Kidney (tissue), 14 donors: ENCODE data around the gene HIVEP3. TPM values are rescaled to one million over a fixed set of nuclear protein-coding genes. Genes with fewer than 3 reads are reported as not detected.

Experiments
- DNase-seq, 5 donors: peaks; one replicate each; pipeline ENCODE4 v3.0.0-alpha.2; 2013 to 2020
- FAIRE-seq: peaks from 2 replicates; lab custom pipeline; 2012; peaks lifted over from hg19 to GRCh38; lab: Jason Lieb, UNC
- H3K27ac ChIP-seq, 2 donors: one replicate each; pipeline ENCODE4 v1.7.0; 2013; ENCODE audit warnings: low read depth in 2 of 2, low read length in 2 of 2, inconsistent platforms in 1 of 2
- H3K27me3 ChIP-seq: one replicate; pipeline ENCODE4 v1.7.1; 2013; ENCODE audit warnings: low read length, inconsistent platforms; ENCODE audit not compliant: control insufficient read depth, insufficient read depth
- H3K36me3 ChIP-seq, 3 donors: one replicate each; pipeline versions ENCODE4 v1.7.0 to v1.7.1; 2013; ENCODE audit warnings: low read length in 3 of 3, control low read depth in 1 of 3, inconsistent platforms in 1 of 3; ENCODE audit not compliant: insufficient read depth in 3 of 3, control insufficient read depth in 2 of 3
- H3K4me1 ChIP-seq, 3 donors: one replicate each; pipeline versions ENCODE4 v1.7.0 to v1.7.1; 2013; ENCODE audit warnings: low read length in 3 of 3, inconsistent platforms in 1 of 3, low read depth in 1 of 3; ENCODE audit not compliant: control insufficient read depth in 2 of 3, insufficient read depth in 2 of 3
- H3K4me3 ChIP-seq, 3 donors: one replicate each; pipeline versions ENCODE4 v1.7.0 to v1.8.1; 2013; ENCODE audit warnings: low read length in 3 of 3, control low read depth in 1 of 3, inconsistent platforms in 1 of 3
- H3K9ac ChIP-seq, 3 donors: one replicate each; pipeline versions ENCODE4 v1.7.0 to v1.7.1; 2013; ENCODE audit warnings: low read length in 3 of 3, control low read depth in 1 of 3, inconsistent platforms in 1 of 3
- H3K9me3 ChIP-seq, 3 donors: one replicate each; pipeline versions ENCODE4 v1.7.0 to v1.7.1; 2013; ENCODE audit warnings: low read length in 3 of 3, control low read depth in 1 of 3, inconsistent platforms in 1 of 3; ENCODE audit not compliant: control insufficient read depth in 2 of 3, insufficient read depth in 1 of 3
- intact Hi-C: fragments of 100-400 bp; cut with DNase I; formaldehyde crosslinking; loops from one replicate; pipeline ENCODE4 v1.11.1; 2022
- polyA plus RNA-seq: library from polyadenylated mRNA; stranded (reverse); fragments of 350-450 nt; fragmentation: Illumina TruSeq; extraction: RNeasy Lipid Tissue Mini Kit (QIAGEN cat#74804); gene quantifications from one replicate; pipeline ENCODE4 v1.2.3, GENCODE V29; 2014; ENCODE audit warnings: low read depth, low replicate concordance; ENCODE audit not compliant: insufficient read depth
- total RNA-seq: library from RNA; stranded (reverse); fragmentation: NEBNext Ultra II Directional; extraction: Animal tissue kit (Norgen Biotek cat#: 25700); gene quantifications from one replicate; pipeline ENCODE4 v1.2.1, GENCODE V29; 2021
- TF ChIP-seq, protein P1 (sequence below): IDR thresholded peaks from 3 replicates; pipeline ENCODE4 v1.5.1; 2012; ENCODE audit warnings: mild to moderate bottlenecking, moderate library complexity, borderline replicate concordance; ENCODE audit not compliant: insufficient read depth; ENCODE audit errors: extremely low read depth
- donor health status: control.
- donor health status: control.
- donor health status: control.
- donor health status: control.
- donor health status: control.
- donor health status: DM: yes; HTN: yes; CAD: no.
- donor health status: Normal renal cell carcinoma (clear cell type).

HIVEP3 gene
- total and polyA plus RNA-seq, 2 donors from 2014 or later = 3.5 to 11.0 TPM

DNA sequence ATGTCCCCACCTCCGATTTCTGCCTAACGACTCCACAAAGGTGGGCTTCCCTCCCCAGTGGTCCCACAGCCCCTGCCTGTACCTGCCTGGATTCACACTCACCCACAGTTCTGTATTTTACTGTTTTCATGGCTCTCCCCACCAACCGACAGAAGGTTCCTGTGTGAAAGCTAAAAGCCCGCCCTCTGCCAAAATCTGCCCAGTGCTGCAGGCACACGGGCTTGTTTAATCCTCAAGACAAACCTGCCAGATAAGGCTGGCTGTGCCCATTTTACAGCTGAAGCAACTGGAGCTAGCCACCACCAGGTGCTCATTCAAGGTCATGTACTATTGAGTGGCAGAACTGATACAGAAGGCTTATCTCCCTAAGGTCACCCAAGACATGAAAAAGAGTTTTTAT, 114.5 kb downstream of the HIVEP3 start:
- H3K36me3 ChIP-seq = no peaks in the 10 kb centered on the region
- no peaks in the 10 kb centered on the region for H3K9me3 ChIP-seq
- FAIRE-seq = no peak
- no peak for DNase-seq
- no peak overlapping the region for H3K4me3 ChIP-seq
- TF ChIP-seq, protein P1, sequence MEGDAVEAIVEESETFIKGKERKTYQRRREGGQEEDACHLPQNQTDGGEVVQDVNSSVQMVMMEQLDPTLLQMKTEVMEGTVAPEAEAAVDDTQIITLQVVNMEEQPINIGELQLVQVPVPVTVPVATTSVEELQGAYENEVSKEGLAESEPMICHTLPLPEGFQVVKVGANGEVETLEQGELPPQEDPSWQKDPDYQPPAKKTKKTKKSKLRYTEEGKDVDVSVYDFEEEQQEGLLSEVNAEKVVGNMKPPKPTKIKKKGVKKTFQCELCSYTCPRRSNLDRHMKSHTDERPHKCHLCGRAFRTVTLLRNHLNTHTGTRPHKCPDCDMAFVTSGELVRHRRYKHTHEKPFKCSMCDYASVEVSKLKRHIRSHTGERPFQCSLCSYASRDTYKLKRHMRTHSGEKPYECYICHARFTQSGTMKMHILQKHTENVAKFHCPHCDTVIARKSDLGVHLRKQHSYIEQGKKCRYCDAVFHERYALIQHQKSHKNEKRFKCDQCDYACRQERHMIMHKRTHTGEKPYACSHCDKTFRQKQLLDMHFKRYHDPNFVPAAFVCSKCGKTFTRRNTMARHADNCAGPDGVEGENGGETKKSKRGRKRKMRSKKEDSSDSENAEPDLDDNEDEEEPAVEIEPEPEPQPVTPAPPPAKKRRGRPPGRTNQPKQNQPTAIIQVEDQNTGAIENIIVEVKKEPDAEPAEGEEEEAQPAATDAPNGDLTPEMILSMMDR = no peak
- H3K9ac ChIP-seq = no peak overlapping the region
- H3K27ac ChIP-seq = no peak overlapping the region
- H3K27me3 ChIP-seq = no peaks in the 10 kb centered on the region
- H3K4me1 ChIP-seq = peaks cover 0 to 10% (median 0%) of the 10 kb centered on the region in 3 donors
- intact Hi-C loops = no loop called here

DNA sequence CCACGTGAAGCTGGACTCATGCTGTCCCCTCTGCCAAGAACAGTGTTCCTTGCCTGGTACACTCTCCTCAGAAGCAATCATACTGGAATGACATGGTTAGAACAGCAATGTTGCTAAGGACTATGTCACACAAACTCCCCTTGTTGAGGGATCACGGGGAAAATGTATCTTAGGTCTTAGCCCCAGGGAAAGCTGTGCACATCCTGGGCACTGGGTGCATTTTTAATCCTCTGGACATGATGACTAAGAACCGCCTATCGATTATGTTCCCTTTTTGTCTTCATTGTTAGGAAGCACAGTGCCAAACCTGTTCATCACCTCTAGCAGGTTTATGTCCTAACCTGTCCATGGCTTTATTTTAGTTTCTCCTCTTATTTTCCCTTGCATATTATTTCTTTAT, 115.1 kb downstream of the HIVEP3 start:
- TF ChIP-seq, protein P1 = no peak
- Histone ChIP-seq H3K27me3 (no peaks in the 10 kb centered on the region), H3K9ac (no peak overlapping the region), H3K4me1 (peaks cover 0 to 10% (median 0%) of the 10 kb centered on the region in 3 donors), H3K27ac (peak overlapping the region in 1 of 2 donors; percentile 38), H3K36me3 (no peaks in the 10 kb centered on the region), H3K9me3 (no peaks in the 10 kb centered on the region), H3K4me3 (no peak overlapping the region)
- intact Hi-C loops = no loop called here
- FAIRE-seq = no peak
- no peak for DNase-seq

DNA sequence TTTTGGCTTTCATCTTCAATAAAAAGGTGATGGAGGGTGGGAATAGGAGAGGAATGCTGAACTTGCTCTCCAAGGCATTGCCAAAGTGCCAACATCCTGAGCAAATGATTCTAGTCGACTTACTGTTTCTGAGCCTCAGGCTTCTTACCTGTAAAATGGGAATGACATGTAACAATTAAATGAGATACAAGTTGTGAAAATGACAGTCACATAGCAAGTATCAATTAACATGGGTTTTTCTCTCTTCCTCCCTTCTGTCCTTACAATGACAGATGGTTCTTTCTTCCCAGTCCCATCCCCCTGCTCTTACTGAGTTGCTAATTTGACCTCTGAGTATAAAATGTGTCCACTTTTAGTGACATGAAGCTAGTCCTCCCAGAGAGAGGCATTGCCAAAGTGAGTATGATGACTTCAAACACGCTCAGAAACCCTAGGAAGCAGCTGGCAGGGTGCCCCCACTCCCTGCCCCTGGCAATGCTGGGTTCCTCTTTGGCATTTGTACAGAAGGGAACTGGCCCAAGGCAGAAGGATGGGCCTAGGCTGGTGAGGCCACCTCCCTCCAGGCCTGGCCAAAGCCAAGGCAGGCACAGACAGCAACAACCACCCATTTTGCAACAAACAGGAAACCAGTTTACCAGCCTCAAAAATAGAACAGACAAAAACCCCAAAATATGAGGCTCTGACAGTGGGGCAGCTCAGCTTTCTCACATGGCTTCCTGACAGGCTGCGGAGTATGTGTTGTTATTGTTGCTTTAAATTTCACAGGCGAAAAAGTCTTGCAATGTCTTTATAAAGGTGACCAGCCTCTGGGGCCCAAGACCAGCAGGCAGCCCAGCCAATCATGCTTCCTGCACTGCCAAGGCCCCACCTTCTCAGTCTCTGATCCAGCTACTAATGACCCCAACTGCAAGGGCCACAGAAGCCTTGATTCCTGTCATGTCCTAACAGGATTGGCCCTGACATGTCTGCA, 115.9 kb downstream of the HIVEP3 start:
- Histone ChIP-seq H3K9ac (no peak overlapping the region), H3K27ac (peak overlapping the region in 1 of 2 donors; percentile 38), H3K36me3 (no peaks in the 10 kb centered on the region), H3K4me3 (no peak overlapping the region), H3K4me1 (peaks cover 0 to 10% (median 0%) of the 10 kb centered on the region in 3 donors), H3K9me3 (no peaks in the 10 kb centered on the region), H3K27me3 (no peaks in the 10 kb centered on the region)
- TF ChIP-seq, protein P1 = no peak
- no peak for DNase-seq
- intact Hi-C loops = no loop called here
- no peak for FAIRE-seq
